ENCODE results near the gene CFAP92. TPM values are rescaled to one million over a fixed set of nuclear protein-coding genes. Genes with fewer than 3 reads are reported as not detected.

Gene CFAP92
- total and polyA plus RNA-seq, 2 donors (not counting 1 experiment from before 2014, with no cell fraction given), result not detected

DNA sequence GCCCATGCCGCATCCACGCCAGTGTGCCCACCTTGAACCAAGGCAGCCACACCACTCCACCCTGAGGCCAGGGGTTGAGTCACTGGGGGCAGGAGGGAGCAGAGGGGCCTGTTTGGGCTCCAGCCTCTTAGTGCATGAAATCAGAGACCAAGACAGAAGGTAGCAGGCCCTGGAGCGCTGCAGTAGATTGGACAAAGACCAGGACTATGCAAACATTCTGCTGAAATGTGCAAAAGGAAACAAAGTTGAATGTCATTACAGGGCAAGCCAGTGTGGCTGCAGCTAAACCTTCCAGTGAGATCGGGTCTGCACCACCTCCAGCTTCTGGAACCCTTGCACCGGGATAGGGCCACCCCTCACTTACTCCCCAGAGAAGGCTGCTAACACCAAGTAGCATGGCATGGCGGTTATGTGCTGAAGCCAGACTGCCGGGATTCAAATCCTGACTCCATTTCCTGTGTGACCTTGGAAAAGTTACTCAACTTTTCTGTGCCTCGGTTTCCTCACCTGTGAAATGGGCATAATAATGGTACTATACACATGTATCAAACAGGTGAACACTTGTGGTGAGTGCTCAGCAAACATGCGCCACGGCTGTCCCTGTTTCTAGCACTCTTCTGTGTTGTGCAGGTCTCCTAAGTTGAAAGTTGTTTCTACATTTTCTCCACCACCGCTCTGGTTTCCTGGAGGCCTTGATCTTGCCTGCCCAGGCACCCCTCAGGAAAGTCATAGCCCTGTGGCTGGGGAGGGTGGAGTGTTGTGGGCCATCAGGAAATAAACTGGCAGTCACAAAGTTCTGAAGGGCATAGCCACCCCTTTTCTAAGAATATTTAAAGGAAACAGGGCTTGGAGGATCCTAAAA is 41.7 kb upstream of the CFAP92 start:
- Mint-ChIP-seq H3K4me3 (no peak overlapping the region), H3K9me3 (ENCODE audit: insufficient read depth) (no peaks in the 10 kb centered on the region), H3K4me1 (no peaks in the 10 kb centered on the region), H3K27ac (no peak overlapping the region), H3K27me3 (peaks cover 25% of the 10 kb centered on the region)
- H3K4me2 ChIP-seq (replicated peaks; ENCODE audit: low read depth, low read length, poor library complexity, severe bottlenecking), result no peak overlapping the region
- POLR2A ChIA-PET, result no interaction called here
- H3K9ac ChIP-seq (ENCODE audit: low read length), result no peak overlapping the region
- no peaks in the 10 kb centered on the region for H4K20me1 ChIP-seq (ENCODE audit: control insufficient read depth, insufficient read depth, low read length, poor library complexity, severe bottlenecking)
- peaks cover 0 to 20% (median under 1%) of the 10 kb centered on the region in 4 experiments for H3K27me3 ChIP-seq (replicated peaks in 1 of 4; ENCODE audit: control extremely low read depth in 1 of 4, control insufficient read depth in 3 of 4, insufficient read depth in 4 of 4, low read length in 3 of 4)
- intact Hi-C loops (cut with micrococcal nuclease), result no loop called here
- no peak for ATAC-seq (ENCODE audit: low read depth)
- H3K27ac ChIP-seq (ENCODE audit: low read length in 2 of 2), result no peak overlapping the region
- peaks cover 0 to 8% (median 0%) of the 10 kb centered on the region in 3 donors for H3K9me3 ChIP-seq (ENCODE audit: control extremely low read depth in 1 of 3, control insufficient read depth in 2 of 3, insufficient read depth in 1 of 3, low read length in 2 of 3)
- no peaks in the 10 kb centered on the region for H3K4me1 ChIP-seq (ENCODE audit: control insufficient read depth in 2 of 2, insufficient read depth in 2 of 2, low read length in 2 of 2)
- WGBS (ENCODE audit: insufficient coverage), result 89% methylated on average over 5 of the region's 11 CpGs
- no peak overlapping the region for H2AFZ ChIP-seq (ENCODE audit: insufficient read depth, low read depth, low read length, poor library complexity, severe bottlenecking)
- H3K79me2 ChIP-seq (ENCODE audit: control insufficient read depth, insufficient read depth, low read length), result no peaks in the 10 kb centered on the region
- H3K36me3 ChIP-seq (replicated peaks in 1 of 2; ENCODE audit: control extremely low read depth in 1 of 2, control insufficient read depth in 1 of 2, extremely low read depth in 1 of 2, insufficient read depth in 2 of 2, low read length in 1 of 2), result no peaks in the 10 kb centered on the region
- TF ChIP-seq, protein P1, sequence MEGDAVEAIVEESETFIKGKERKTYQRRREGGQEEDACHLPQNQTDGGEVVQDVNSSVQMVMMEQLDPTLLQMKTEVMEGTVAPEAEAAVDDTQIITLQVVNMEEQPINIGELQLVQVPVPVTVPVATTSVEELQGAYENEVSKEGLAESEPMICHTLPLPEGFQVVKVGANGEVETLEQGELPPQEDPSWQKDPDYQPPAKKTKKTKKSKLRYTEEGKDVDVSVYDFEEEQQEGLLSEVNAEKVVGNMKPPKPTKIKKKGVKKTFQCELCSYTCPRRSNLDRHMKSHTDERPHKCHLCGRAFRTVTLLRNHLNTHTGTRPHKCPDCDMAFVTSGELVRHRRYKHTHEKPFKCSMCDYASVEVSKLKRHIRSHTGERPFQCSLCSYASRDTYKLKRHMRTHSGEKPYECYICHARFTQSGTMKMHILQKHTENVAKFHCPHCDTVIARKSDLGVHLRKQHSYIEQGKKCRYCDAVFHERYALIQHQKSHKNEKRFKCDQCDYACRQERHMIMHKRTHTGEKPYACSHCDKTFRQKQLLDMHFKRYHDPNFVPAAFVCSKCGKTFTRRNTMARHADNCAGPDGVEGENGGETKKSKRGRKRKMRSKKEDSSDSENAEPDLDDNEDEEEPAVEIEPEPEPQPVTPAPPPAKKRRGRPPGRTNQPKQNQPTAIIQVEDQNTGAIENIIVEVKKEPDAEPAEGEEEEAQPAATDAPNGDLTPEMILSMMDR (IDR thresholded peaks at IDR 0.05), result no peak
- no peak for TF ChIP-seq EZH2 (IDR thresholded peaks at IDR 0.05; ENCODE audit: borderline replicate concordance, insufficient read depth, low read depth, low read length, poor library complexity, severe bottlenecking)
- no peak for DNase-seq
- CTCF ChIA-PET, result interaction anchor here (1.2 to 1.7 kb wide), 3 partner anchors 16 to 66 kb away, joined by 3 to 4 read pairs (median 4); no protein-coding TSS in a partner anchor
- no peak overlapping the region for H3K4me3 ChIP-seq (ENCODE audit: control extremely low read depth in 1 of 5, extremely low read depth in 1 of 5, insufficient read depth in 1 of 5, low read depth in 2 of 5, low read length in 4 of 5)

DNA sequence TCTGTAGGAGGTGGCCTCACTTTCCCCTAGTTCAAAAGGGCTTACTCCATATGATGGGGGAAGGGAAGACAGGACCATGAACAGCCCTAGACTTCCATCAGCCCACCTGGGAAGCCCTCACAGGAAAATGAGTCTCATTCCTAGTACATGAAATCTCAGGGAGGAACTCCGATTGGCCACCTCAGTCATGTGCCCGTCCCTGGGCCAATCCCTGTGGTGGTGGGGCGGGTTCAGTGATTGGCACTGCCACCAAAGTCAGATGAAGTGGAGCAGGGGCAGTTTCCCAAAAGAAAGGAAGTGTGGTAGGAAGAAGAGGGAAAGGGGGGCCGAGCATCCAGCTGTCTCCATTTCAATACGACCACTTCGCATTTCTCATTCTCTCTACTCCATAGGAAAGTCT is 40.8 kb upstream of the CFAP92 start:
- H3K27me3 ChIP-seq (replicated peaks in 1 of 4; ENCODE audit: control extremely low read depth in 1 of 4, control insufficient read depth in 3 of 4, insufficient read depth in 4 of 4, low read length in 3 of 4), result peaks cover 0 to 18% (median under 1%) of the 10 kb centered on the region in 4 experiments
- H4K20me1 ChIP-seq (ENCODE audit: control insufficient read depth, insufficient read depth, low read length, poor library complexity, severe bottlenecking), result no peaks in the 10 kb centered on the region
- no peak overlapping the region for H3K9ac ChIP-seq (ENCODE audit: low read length)
- 83% methylated on average over 1 of the region's 6 CpGs for WGBS (ENCODE audit: insufficient coverage)
- no peaks in the 10 kb centered on the region for H3K36me3 ChIP-seq (replicated peaks in 1 of 2; ENCODE audit: control extremely low read depth in 1 of 2, control insufficient read depth in 1 of 2, extremely low read depth in 1 of 2, insufficient read depth in 2 of 2, low read length in 1 of 2)
- H3K4me3 Mint-ChIP-seq, result no peak overlapping the region
- no peak overlapping the region for H2AFZ ChIP-seq (ENCODE audit: insufficient read depth, low read depth, low read length, poor library complexity, severe bottlenecking)
- no peaks in the 10 kb centered on the region for H3K9me3 Mint-ChIP-seq (ENCODE audit: insufficient read depth)
- DNase-seq (no peak), ATAC-seq (ENCODE audit: low read depth) (no peak)
- no peaks in the 10 kb centered on the region for H3K4me1 ChIP-seq (ENCODE audit: control insufficient read depth in 2 of 2, insufficient read depth in 2 of 2, low read length in 2 of 2)
- no peaks in the 10 kb centered on the region for H3K4me1 Mint-ChIP-seq
- peaks cover 0 to 13% (median 0%) of the 10 kb centered on the region in 3 donors for H3K9me3 ChIP-seq (ENCODE audit: control extremely low read depth in 1 of 3, control insufficient read depth in 2 of 3, insufficient read depth in 1 of 3, low read length in 2 of 3)
- ChIA-PET CTCF (interaction anchor here (1.2 kb wide), 2 partner anchors 17 to 64 kb away, joined by 3 to 4 read pairs; no protein-coding TSS in a partner anchor), POLR2A (no interaction called here)
- H3K27ac Mint-ChIP-seq, result no peak overlapping the region
- H3K27me3 Mint-ChIP-seq, result peaks cover 18% of the 10 kb centered on the region
- intact Hi-C loops (cut with micrococcal nuclease), result no loop called here
- no peak overlapping the region for H3K27ac ChIP-seq (ENCODE audit: low read length in 2 of 2)
- H3K79me2 ChIP-seq (ENCODE audit: control insufficient read depth, insufficient read depth, low read length), result no peaks in the 10 kb centered on the region
- H3K4me2 ChIP-seq (replicated peaks; ENCODE audit: low read depth, low read length, poor library complexity, severe bottlenecking), result no peak overlapping the region
- no peak for TF ChIP-seq EZH2 (IDR thresholded peaks at IDR 0.05; ENCODE audit: borderline replicate concordance, insufficient read depth, low read depth, low read length, poor library complexity, severe bottlenecking)
- TF ChIP-seq, protein P1 (IDR thresholded peaks at IDR 0.05), result no peak
- no peak overlapping the region for H3K4me3 ChIP-seq (ENCODE audit: control extremely low read depth in 1 of 5, extremely low read depth in 1 of 5, insufficient read depth in 1 of 5, low read depth in 2 of 5, low read length in 4 of 5)

Measured in B cell (primary cell).